NCI-H1436 (cell line): ENCODE results near the gene YWHAH.
"Not testable (repeated sequence)": the region's sequence is repeated elsewhere in the genome, so short reads cannot be mapped to it uniquely, and the experiment has no call there.

Experiments used
- DNase-seq: peaks from one replicate; lab custom pipeline; 2025; lab: John Stamatoyannopoulos, UW

Gene YWHAH

DNA sequence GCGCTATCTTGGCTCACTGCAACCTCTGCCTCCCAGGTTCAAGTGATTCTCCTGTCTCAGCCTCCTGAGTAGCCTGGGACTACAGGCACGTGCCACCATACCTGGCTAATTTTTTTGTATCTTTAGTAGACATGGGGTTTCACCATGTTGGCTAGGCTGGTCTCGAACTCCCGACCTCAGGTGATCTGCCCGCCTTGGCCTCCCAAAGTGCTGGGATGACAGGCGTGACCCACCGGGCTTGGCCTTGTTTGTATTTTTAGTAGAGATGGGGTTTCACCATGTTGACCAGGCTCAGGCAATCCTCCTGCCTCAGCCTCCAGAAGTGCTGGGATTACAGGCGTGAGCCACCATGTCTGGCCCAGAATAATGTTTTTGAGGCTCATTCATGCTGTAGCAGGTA, 37.6 kb downstream of the YWHAH start:
- not testable (repeated sequence) for DNase-seq

DNA sequence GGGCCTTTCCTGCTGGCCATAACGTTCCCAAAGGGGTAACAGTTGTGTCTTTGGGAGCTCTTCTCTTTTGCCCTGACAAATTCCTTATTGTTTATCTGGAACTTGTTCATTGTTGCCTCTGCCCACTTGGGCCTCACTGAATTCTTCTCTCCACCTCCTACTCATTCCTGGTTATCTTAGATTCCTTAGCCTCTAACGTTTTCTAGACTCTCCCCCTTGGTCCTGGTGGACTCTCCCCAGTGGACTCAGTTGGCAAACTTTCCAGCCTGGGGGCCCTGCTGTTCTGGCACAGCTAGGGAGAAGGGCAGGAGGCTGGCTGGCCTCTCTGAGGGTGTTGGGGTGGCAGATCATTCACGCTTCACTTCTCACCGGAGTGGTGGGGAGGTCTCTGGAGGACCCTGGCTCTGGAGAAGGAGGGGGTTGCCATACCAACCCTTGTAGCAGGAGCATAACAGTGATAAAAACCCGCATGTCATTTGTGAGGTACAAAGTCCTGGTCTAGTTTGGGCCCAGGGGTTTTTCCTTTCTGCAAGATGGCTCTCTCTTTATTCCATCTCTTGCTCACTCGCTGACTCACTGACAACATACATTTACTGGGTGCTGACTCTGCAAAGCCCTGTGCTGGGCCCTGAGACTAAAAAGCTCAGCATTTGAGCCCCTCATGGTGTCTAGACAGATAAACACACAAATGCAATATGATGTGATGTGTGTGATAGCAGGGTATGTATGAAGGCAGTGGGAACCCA, 39.7 kb downstream of the YWHAH start:
- DNase-seq = no peak

DNA sequence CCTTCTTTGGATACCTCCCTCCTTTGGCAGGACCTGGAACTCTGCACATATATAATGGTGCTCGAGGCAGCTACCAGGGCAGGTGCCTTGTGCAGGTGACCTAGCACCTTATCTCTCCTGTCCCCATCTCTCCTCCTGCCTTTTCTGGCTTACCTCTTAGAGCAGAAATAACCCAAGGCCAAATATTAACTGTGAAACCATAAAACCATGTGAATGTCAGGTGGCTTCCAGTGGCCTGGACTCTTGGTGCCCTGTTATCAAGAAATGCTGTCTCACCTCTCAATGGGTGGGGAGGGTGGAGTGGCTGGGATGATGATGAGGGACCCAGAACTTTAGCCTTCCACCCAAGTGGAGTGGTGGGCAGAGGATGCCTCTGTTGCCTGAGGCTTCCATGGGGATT, 42.9 kb downstream of the YWHAH start:
- no peak for DNase-seq

DNA sequence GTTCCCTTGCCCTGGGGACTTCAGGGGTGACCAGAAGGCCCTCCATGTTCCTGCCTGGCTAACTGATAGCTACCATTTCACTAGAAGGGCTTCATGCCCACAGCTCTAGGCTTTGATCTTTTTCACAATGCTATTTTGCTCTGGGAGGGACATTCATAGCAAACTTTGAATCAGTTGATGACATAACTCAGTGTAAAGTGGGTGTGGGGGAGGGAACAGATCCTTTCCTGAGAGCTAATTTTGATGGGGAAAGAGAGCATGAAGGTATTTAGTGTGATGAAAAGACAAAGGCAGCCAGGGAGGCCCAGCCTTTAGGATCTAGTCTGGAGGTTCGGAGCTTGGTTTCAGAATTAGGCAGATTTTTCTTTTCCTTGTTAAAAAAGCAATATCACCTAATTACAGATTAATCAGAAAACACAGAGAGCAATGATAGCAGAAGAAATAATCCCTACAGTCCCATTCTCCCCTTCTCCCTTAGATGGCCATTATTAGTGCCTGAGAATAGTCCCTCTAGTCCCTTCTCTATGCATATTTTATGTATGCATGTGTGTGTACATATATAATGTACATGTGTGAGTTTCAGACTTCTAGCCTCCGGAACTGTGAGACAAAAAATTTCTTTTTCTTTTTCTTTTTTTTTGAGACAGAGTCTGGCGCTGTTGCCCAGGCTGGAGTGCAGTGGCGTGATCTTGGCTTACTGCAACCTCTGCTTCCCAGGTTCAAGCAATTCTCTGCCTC, 46.9 kb downstream of the YWHAH start:
- no peak for DNase-seq

DNA sequence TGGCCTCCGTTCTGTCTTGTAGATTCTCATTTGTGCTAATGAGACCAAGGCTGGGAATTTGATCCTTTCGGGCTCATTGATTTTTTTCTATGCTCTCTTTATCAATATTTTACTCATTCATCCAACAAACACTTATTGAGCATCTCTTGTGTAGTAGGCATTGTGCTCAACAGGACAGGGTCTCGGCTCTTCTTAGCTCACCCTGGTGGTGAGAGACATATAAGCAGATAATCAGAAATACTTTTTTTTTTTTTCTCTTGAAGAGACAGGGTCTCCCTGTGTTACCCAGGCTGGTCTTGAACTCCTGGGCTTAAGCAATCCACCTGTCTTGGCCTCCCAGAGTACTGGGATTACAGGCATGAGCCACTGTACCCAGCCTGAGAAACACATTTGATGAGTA, 50.7 kb downstream of the YWHAH start:
- no peak for DNase-seq

DNA sequence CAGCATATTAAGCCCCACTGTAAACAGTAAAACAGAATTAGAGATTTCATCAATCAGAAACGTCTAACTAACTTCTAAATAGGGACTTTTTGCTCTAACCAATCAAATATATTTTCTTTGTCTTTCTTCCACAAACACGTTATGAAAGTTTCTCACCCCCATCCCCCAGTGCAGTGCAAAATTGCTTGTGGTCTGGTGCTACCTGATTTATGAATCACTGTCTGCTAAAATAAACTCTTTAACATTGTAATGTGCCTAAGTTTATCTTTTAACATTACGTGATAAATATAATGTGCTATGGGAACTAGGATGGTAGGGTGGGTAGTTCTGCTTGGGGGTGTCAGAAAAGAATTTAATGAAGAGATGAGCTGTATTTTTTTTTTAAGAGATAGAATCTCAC, 51.5 kb downstream of the YWHAH start:
- no peak for DNase-seq

DNA sequence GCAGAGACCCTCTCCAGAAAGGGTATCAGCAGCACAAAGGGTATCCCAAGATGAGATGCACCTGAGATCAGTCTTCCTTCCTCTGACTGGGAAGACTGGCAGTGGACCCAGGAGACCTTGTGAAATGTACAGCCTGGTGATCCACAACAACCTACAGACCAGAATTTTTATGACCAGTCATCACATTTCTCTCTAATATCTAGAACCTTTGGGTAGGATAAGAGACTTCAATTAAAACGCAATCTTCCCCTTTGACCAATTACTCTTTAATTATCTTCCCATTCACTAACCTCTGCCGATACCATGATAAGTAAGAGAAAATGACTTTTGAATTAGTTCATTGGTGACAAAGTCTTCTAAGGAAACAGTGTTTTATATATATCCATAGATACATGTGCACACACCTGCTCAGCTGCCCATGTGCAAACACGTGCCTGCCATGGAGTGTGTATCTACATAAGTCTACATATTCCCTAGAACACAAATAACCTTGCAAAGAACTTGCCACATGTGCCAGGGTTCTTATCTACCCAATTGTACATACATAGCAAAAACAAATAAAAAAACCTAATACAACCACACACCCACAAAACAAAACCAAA, 54.5 kb downstream of the YWHAH start:
- DNase-seq = no peak

DNA sequence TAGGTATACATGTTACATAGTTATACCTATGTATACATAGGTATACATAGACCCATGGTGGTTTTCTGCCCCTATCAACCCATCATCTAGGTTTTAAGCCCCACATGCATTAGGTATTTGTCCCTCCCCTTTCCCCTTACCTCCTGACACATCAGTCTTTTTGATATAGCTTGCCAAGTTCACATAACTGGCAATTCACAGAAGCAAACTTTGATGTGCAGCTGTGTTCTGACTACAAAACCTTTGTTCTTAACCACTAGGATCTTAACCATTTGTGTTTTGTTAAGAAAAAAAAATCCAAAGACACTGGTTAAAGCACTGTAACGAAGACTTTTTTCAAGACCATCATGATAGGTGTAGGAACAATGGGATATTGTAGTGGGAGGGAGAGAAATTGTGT, 55.8 kb downstream of the YWHAH start:
- no peak for DNase-seq

DNA sequence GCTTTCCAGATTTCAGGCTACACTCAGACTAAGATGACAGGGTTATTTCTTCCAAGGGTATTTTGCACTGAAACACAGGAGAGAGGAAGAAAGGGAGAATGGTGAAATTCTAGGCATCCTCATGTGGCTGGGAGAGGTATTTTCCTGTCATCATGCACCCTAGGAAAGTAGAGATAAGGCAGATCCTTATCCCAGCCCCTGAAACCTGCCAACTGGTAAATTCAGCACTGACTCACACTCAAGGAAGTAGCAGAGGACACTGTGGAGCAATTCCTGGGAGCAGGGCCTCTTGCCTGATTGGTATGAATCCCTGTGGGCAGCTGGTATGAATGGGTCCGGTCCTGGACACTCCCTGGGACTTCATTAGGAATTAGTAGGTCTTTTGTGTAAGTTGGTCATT, 61.1 kb downstream of the YWHAH start:
- no peak for DNase-seq
